GM21447 (cell line): Measurements from ENCODE around the gene OR56A4.

ENCODE experiments used
- ATAC-seq: cut with Tn5 transposase; IDR thresholded peaks from one replicate; pipeline ENCODE4 v1.9.1; 2021; ENCODE audit not compliant: unreplicated experiment

Gene OR56A4

GRCh38 chr11:6006846-6007245, at the start of gene OR56A4:
TSS of gene OR56A4 (minus strand) at chr11:6006946. CDS start at chr11:6002992, 3,954 bp downstream.
- no peak for ATAC-seq

GRCh38 chr11:6055569-6055968, 48.8 kb upstream of the OR56A4 start:
- ATAC-seq, result no peak

- no peak for ATAC-seq
Measured at GRCh38 chr11:6052374-6052773, 45.6 kb upstream of the OR56A4 start.

GRCh38 chr11:6040874-6041273, 34.1 kb upstream of the OR56A4 start:
- no peak for ATAC-seq

DNA sequence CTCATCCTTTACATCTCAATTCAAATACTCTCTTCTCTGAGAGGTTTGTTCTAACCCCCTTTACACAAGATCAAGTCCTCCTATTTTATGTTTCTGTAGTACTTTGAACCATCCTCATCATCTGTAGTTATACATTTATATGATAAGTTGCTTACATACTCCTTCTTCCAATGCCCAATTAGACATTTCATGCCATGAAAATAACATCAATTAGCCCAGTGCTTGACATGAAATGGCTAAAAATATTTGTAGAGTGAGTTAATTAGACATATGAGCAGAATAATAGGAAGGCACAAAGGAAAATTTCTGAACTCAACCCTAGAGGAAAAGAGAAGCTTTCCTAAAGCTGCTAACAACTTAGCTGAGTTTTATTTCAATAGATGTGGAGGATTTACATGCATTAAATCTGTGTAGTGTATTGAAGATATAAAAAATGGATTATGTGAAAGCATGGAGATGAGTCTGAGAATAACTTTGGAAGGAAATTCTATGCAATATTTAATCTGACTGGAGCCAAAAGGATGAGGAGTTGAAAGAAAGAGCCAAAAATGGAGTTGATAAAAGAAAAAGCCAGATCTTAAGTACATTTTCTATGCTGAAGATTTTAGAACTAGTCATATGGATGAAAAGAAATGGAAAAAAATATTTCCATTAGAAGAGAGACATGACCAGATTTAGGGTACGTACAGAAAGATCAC, 24.1 kb upstream of the OR56A4 start, which contains the start of gene OR56A1:
Gene OR56A1 (minus strand): TSS at position 51 of the 698 bp plus-strand sequence. CDS start 3,066 bp downstream, outside the sequence.
- no peak for ATAC-seq

DNA sequence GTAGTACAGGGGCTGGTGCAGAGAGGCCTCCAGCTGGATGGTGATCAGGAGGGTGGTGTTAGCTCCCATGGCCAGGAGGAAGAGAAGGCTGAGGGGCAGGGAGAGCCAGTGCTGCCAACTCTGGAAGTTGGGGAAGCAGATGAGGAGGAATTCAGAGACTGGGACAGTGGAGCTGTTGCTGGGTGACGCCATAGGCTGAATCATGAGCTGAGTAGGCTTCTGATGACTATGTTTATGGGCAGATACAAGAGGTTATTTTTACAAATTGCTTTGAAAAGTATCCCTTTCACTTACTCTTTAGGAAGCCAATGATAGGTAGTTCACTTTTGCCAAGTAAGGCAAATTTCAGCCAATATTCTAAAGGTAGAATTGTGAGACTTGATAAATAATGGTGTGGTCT, 20.8 kb upstream of the OR56A4 start:
- no peak for ATAC-seq

DNA sequence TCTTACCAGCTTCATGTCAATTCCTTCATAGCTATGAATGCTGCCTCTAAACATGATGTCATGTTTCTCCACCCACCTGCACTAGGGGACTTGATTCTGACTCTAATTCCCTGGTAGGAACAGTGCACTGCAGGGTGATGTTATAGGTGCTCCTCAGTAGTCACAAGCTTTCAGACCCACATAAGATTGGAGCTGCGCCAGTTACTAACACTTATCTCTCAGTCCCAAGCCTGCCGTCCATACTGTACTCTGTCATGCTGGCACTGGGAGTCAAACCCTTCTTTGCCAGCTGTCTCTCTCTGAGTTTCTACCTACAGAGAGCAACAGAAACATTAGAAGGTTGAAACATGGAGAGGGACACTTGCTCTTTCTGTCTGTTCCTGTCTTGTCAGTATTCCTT, 18.3 kb upstream of the OR56A4 start:
- no peak for ATAC-seq

DNA sequence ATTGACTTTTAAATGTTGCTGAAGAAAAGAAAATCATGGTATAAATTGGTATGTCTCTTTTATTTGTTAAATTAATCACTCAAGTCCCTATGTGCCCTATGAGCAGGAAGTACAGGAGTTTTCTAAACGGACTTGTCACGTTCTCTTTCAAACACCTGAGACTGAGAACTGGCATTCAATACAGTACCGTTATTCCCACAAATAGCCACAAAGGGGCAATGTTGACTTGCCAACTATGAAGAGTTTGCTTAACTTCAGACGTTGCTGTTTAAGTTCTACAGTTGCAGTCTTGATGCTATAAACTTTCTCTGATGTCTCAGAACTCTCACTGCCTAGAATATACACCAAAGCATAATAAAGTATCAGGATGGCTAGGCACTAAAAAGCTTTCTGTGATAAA, 16.2 kb upstream of the OR56A4 start:
- ATAC-seq, result no peak

DNA sequence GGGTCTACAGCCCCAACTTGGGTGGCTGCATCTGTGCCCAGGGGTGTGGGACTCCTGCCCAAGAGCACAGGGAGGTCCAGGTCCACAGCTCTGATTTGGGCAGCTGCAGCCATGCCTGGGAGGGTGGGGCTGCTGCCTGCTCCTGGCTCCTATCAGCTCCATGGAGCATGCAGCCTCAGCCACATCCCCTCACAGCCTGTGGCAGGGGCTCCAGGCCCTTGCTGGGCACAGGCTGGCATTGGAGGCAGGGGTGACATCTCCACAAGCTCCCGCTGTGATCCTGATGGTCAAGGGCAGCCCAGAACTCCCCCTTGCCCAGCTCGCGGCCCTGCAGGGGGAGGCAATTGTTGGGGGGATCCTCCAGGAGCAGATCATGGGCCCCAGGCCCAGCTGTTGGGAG, 6.3 kb upstream of the OR56A4 start:
- ATAC-seq, result no peak

DNA sequence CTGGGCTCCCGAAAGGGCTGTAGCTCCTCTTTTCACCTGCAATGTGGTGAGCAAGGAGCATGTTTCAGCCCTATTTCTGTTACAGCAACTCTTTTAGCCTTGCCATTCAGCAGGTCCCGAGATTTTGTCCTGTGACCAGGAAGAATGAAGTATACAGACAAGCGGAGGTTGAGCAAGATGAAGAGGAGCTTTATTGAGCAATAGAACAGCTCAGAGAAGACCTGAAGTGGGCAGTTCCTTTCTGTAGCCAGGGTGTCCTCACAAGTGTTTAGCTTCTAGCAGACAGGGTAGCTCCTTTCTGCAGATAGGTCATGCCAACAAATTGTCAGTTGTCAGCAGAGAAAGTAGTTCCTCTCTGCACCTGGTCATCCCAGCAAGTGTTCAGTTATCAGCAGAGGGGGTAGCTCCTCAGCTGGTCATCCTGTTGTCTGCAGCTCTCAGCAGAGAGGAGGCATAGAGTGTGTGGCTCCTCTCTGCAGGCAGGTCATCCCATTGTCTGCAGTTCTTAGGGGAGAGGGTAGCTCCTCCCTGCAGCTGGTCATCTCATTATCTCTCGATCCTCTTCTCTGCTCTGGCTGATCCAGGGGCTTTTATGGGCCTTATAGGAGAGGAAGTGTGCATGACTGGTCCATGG, 5.4 kb upstream of the OR56A4 start:
- no peak for ATAC-seq

- ATAC-seq, result no peak
Measured at GRCh38 chr11:6006395-6006794, 351 bp downstream of the OR56A4 start.

DNA sequence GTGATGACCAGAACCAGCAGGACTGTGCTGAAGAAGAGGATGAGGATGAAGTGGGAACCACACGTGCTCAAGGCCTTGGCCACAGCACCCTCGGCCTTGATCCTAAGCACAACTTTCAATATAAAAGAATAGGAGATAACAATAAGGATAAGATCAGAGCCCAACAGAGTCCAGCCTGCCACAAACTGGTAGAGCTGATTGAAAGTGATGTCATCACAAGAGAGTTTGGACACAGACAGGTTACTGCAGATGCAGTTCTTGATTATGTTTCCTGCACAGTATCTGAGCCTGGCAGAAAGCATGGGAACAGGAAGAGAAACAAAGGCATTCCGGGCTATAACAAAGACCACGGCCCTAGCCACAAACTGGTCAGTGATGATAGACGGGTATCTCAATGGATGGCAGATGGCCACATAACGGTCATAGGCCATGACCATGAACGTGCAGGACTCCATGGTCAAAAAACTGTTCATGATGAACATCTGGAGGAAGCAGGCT, 4.5 kb downstream of the OR56A4 start:
- no peak for ATAC-seq

DNA sequence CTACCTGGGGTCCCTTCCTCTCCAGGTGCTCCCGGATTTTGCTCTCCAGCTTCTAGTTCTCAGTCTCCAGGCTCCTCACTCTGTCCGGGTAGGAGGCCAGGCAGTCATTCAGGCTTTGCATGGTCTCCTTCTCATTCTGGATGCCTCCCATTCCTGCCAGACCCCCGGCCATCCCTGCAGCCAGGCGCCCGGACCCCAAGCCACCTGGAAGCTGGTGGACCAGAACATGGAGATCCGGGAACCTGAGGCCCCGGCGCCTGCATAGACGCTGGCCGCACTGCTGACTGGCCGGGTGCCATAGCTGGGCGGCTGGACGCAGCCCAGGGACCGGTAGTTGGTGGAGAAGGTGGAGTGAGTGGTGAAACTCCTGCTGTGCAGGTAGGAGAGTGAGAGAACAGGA, 12.0 kb downstream of the OR56A4 start:
- ATAC-seq, result no peak

DNA sequence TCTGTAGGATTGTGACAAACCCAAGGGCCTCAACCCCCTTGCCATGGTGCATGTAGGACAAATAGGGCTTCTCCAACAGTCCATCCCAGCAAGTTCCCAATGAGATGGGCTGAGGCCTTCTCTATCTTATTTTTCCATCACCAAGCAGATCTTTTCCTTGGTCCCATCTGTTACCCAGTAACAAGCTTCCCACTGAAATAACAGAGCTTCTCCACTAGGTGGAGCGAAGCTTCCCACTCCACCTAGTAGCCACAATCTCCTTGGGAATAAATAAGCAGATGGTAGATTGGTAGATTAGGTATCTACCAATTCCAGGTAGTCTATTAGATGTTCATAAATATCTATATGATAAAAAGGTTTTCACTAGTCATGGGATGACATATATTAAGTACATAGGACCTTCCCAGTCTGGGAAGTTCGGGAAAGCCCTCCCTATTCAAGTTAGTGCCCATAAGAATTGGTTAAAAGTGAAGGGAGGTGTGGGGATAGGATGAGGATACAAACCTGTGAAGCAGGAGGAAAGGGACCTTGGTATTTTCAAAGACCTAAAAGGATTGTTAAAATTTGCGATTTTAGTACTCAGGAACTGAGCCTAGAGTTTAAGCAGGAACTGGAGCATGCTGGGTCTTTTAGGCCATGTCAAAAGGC, 14.0 kb downstream of the OR56A4 start:
- no peak for ATAC-seq

- ATAC-seq, result no peak
Measured at GRCh38 chr11:5992150-5992549, 14.6 kb downstream of the OR56A4 start.

- no peak for ATAC-seq
Measured at GRCh38 chr11:5989203-5989602, 17.5 kb downstream of the OR56A4 start.

- ATAC-seq, result no peak
Measured at GRCh38 chr11:5986885-5987284, 19.9 kb downstream of the OR56A4 start, which contains the start of gene OR52L1. TSS of gene OR52L1 (minus strand) at chr11:5986985. CDS start at chr11:5986930, 55 bp downstream.

- ATAC-seq, result no peak
Measured at GRCh38 chr11:5983443-5983842, 23.3 kb downstream of the OR56A4 start.

DNA sequence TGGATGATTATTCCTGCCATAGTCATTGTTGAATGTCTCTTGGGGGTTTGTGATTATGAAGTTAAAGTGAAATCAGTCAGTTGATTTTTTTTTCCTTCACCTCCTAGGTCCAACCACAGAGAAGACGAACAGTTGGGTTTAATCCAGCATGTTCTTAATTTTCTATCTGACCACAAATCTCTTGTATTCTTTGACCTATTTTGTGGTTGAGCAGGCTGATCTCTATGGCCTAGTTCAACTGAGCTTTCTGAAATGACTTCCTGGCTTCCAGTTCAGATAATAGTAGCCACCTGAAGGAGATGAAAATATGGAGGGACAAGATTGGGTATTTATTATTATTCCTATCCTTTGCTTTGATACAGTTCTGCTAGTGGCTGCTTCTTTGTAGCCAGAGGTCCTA, 33.2 kb downstream of the OR56A4 start:
- no peak for ATAC-seq

DNA sequence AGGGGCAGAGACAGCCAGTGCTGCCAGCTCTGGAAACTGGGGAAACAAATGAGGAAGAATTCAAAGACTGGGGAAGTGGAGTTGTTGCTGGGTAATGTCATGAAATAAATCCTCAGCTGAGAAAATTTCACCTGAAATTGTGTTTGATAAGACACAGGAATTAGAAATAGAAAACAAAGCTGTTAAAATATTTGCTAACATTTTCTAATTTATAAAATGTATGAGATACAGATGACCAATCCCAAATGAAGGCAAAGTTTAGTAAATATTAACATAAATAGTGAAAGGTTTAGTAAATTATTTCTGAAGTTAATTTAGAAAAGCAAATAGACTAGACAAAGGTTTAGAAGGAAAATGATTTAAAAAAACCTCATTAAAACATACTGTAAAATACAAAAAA, 38.4 kb downstream of the OR56A4 start, which contains the start of gene OR56A5:
Gene OR56A5 (minus strand): TSS at position 101 of the 400 bp plus-strand sequence. CDS start 0 bp downstream, at position 101.
- no peak for ATAC-seq

GRCh38 chr11:5967708-5968107, 39.0 kb downstream of the OR56A4 start:
- no peak for ATAC-seq

DNA sequence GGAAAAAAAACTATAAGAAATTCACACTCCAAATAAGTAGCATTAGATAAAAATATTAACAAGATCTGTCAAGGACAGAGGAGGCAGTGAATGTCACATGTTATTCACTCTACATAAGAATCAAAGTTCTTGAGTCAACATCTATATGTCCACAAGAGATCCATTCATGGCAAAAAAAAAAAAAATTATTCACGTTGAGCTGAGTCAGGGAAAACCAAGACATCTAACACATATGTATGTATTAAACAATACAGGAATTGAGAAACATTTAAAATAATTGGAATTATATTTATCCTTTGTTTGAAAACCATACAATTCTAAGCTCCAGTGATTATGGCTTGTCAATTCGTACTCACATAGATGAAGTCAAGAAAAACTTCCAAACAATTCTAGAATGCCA, 39.8 kb downstream of the OR56A4 start:
- no peak for ATAC-seq
